Hepatocyte (in vitro differentiated cells): Measurements from ENCODE around the gene ZBTB8OS. TPM values are rescaled to one million over a fixed set of nuclear protein-coding genes. Genes with fewer than 3 reads are reported as not detected.

Experiments used
- DNase-seq: peaks from one replicate; pipeline ENCODE4 v3.0.0-alpha.2; 2016; ENCODE audit warnings: low spot score
- H2AFZ ChIP-seq: fragments of 200-600 bp; sonication (generic); 2 replicates; pipeline ENCODE4 v1.6.0; 2016; ENCODE audit warnings: antibody characterized with exemption, mild to moderate bottlenecking
- H3K27ac ChIP-seq: fragments of 200-600 bp; sonication (generic); 2 replicates; pipeline ENCODE4 v1.5.1; 2016; ENCODE audit warnings: mild to moderate bottlenecking
- H3K27me3 ChIP-seq: fragments of 200-600 bp; sonication (generic); 2 replicates; pipeline ENCODE4 v1.6.1; 2016
- H3K36me3 ChIP-seq: fragments of 200-600 bp; sonication (generic); replicated peaks from 2 replicates; pipeline ENCODE4 v1.5.1; 2016; ENCODE audit warnings: low read depth; ENCODE audit not compliant: insufficient read depth
- H3K4me1 ChIP-seq: fragments of 200-600 bp; sonication (generic); 2 replicates; pipeline ENCODE4 v1.5.1; 2016; ENCODE audit warnings: mild to moderate bottlenecking, moderate library complexity; ENCODE audit not compliant: insufficient read depth
- H3K4me2 ChIP-seq: fragments of 200-600 bp; sonication (generic); 2 replicates; pipeline ENCODE4 v1.6.0; 2016
- H3K4me3 ChIP-seq: fragments of 200-600 bp; sonication (generic); 2 replicates; pipeline ENCODE4 v1.5.1; 2016; ENCODE audit warnings: mild to moderate bottlenecking
- H3K79me2 ChIP-seq: fragments of 200-600 bp; sonication (generic); 2 replicates; pipeline ENCODE4 v1.6.0; 2017; ENCODE audit warnings: mild to moderate bottlenecking
- H3K9me2 ChIP-seq: fragments of 200-600 bp; sonication (generic); replicated peaks from 2 replicates; pipeline ENCODE4 v1.6.0; 2017; ENCODE audit warnings: mild to moderate bottlenecking; ENCODE audit not compliant: insufficient read depth
- H3K9me3 ChIP-seq: fragments of 200-600 bp; sonication (generic); 2 replicates; pipeline ENCODE4 v1.5.1; 2016; ENCODE audit warnings: low read depth, mild to moderate bottlenecking
- H4K20me1 ChIP-seq: fragments of 200-600 bp; sonication (generic); 2 replicates; pipeline ENCODE4 v1.6.0; 2016; ENCODE audit warnings: mild to moderate bottlenecking; ENCODE audit not compliant: insufficient read depth, poor library complexity, severe bottlenecking
- CTCF ChIP-seq: fragments of 200-600 bp; sonication (generic); IDR thresholded peaks from 2 replicates; pipeline ENCODE4 v1.5.1; 2016; ENCODE audit warnings: antibody characterized with exemption, mild to moderate bottlenecking; ENCODE audit not compliant: poor library complexity
- EZH2 ChIP-seq: fragments of 200-600 bp; sonication (generic); IDR thresholded peaks from 2 replicates; pipeline ENCODE4 v1.6.1; 2016; ENCODE audit warnings: antibody characterized with exemption, mild to moderate bottlenecking, borderline replicate concordance
- EZH2phosphoT487 ChIP-seq: fragments of 200-600 bp; sonication (generic); IDR thresholded peaks from one replicate; pipeline ENCODE4 v1.6.1; 2018; ENCODE audit warnings: antibody characterized with exemption, mild to moderate bottlenecking, low read depth, moderate library complexity; ENCODE audit not compliant: unreplicated experiment, severe bottlenecking
- whole genome bisulfite sequencing: methylation state at CpG from one replicate; pipeline ENCODE4 v1.1.6; 2016; ENCODE audit warnings: low lambda C conversion rate; ENCODE audit errors: missing lambda C conversion rate; 5-methylcytosine and 5-hydroxymethylcytosine counted together
- polyA plus RNA-seq: library from polyadenylated mRNA; unstranded; fragments of >200 nt; fragmentation: Nextera tagmentation; extraction: Ambion mirVana; gene quantifications from 2 replicates; pipeline ENCODE4 v1.2.1, GENCODE V29; 2016
- total RNA-seq: library from RNA; depleted of rRNA; stranded (reverse); fragments of >200 nt; gene quantifications from 2 replicates; pipeline ENCODE4 v1.2.3, GENCODE V29; 2014

The ZBTB8OS gene
- total and polyA plus RNA-seq, 2 experiments from 2014 or later, result 62.7 to 65.1 TPM

DNA sequence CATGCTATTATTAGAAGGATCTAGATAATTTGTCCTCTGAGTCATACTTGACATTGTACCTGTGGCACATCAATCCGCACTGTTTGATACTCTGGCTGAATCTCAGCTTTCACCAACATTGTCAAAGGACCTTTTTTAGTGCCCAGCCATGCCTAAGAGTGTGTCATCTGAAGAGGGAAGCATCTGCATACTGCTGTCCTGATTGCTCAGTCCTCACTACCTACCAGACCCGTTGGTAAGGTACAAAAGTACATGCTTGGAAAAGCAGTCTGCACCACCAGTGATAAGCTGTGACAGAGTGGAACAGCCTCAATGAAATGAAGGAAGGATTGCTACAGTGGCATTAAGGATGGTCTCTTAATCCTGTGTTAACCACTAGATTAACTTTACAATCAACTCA, 35.1 kb upstream of the ZBTB8OS start:
- TF ChIP-seq CTCF (no peak), EZH2 (no peak), EZH2phosphoT487 (no peak)
- WGBS, result 66% methylated on average over 2 of the region's 2 CpGs

DNA sequence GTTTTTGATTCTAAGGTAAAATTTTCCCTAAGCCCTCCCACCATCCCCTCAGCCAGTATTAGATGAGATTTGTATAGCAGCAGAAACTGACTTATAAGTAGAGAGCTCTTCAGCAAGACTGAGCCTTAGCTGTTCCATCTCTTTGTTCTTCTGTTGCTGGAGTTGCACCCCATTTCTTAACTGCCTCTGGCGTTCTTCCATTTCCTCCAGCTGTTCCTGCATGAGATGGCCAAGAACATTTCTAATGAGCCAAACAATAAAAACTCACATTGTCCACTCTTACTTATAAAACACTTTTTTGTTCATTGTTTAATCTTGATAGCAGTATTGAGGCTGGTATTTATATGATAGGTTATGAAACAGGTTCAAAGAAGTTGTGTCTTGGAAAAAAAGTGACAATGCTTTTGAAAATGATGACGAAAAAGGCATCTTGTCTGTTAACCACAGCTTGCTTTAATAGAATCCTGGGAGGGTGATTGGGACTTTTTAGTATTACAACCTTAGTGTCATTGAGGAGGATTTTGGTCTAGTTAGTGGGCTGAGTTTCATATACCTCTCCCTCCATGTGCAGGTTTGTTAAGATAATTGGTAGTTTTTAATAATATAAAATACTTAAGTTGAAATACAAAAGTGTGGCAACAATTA, 33.9 kb upstream of the ZBTB8OS start:
- Histone ChIP-seq H3K27me3 (no peaks in the 10 kb centered on the region), H4K20me1 (no peaks in the 10 kb centered on the region), H3K4me3 (no peak overlapping the region), H3K27ac (peak overlapping the region; percentile 68), H3K4me1 (peaks cover 13% of the 10 kb centered on the region), H3K9me2 (no peaks in the 10 kb centered on the region), H3K36me3 (no peaks in the 10 kb centered on the region), H3K79me2 (no peaks in the 10 kb centered on the region), H2AFZ (no peak overlapping the region), H3K4me2 (no peak overlapping the region), H3K9me3 (no peaks in the 10 kb centered on the region)
- WGBS, result 78% methylated on average over 2 of the region's 2 CpGs
- TF ChIP-seq CTCF (no peak), EZH2phosphoT487 (no peak), EZH2 (no peak)
- DNase-seq, result peak; percentile 17

More for the DNA sequence above, 35.1 kb upstream of the ZBTB8OS start:
- Histone ChIP-seq H3K4me3 (no peak overlapping the region), H3K36me3 (no peaks in the 10 kb centered on the region), H3K9me2 (no peaks in the 10 kb centered on the region), H3K4me1 (peaks cover 13% of the 10 kb centered on the region), H3K4me2 (no peak overlapping the region), H3K79me2 (no peaks in the 10 kb centered on the region), H3K9me3 (no peaks in the 10 kb centered on the region), H4K20me1 (no peaks in the 10 kb centered on the region), H3K27ac (no peak overlapping the region), H3K27me3 (no peaks in the 10 kb centered on the region), H2AFZ (no peak overlapping the region)
- no peak for DNase-seq

DNA sequence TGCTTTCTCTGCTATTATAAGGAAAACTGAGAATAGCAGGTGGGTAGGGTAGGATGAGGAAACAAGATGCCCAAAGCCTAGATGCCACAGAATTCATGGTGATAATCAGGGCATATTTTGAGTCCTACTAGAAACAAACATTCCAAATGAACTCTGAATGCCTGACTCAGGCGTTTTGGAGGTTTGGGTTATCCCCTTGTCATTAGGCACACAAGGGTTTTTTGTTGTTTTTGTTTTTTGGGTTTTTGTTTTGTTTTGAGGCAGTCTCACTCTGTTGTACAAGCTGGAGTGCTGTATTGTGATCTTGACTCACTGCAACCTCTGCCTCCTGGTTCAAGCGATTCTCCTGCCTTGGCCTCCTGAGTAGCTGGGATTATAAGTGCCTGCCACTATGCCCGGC, 33.0 kb upstream of the ZBTB8OS start:
- TF ChIP-seq EZH2 (no peak), EZH2phosphoT487 (no peak), CTCF (no peak)
- no peaks in the 10 kb centered on the region for H3K9me2 ChIP-seq
- H2AFZ ChIP-seq, result no peak overlapping the region
- peak overlapping the region; percentile 68 for H3K27ac ChIP-seq
- no peaks in the 10 kb centered on the region for H3K27me3 ChIP-seq
- no peak for DNase-seq
- peaks cover 13% of the 10 kb centered on the region for H3K4me1 ChIP-seq
- H3K36me3 ChIP-seq, result no peaks in the 10 kb centered on the region
- no peak overlapping the region for H3K4me3 ChIP-seq
- no peaks in the 10 kb centered on the region for H4K20me1 ChIP-seq
- 91% methylated on average over 3 of the region's 3 CpGs for WGBS
- H3K9me3 ChIP-seq, result no peaks in the 10 kb centered on the region
- H3K79me2 ChIP-seq, result no peaks in the 10 kb centered on the region
- no peak overlapping the region for H3K4me2 ChIP-seq
